Measurements from ENCODE around the gene PPM1B.

DNA sequence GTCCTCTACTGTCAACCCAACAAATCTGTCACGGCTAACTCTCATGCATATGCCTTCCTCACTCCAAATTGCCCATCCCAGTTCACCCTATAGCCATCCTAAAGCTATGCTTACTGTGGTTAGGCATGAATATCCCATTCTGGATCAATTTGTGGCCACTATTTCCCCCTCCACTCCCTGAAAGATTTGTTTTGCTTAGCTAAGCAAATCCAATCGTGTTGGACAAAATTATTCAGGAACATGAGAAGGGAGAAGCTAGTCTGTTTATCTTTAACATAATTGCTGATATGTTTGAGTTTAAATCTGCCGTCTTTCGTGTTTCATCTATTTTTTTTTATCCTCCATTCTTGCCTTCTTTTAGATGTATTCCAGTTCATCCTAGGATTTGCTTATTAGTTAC, 43.6 kb downstream of the PPM1B start:
- TF ChIP-seq, protein P1, sequence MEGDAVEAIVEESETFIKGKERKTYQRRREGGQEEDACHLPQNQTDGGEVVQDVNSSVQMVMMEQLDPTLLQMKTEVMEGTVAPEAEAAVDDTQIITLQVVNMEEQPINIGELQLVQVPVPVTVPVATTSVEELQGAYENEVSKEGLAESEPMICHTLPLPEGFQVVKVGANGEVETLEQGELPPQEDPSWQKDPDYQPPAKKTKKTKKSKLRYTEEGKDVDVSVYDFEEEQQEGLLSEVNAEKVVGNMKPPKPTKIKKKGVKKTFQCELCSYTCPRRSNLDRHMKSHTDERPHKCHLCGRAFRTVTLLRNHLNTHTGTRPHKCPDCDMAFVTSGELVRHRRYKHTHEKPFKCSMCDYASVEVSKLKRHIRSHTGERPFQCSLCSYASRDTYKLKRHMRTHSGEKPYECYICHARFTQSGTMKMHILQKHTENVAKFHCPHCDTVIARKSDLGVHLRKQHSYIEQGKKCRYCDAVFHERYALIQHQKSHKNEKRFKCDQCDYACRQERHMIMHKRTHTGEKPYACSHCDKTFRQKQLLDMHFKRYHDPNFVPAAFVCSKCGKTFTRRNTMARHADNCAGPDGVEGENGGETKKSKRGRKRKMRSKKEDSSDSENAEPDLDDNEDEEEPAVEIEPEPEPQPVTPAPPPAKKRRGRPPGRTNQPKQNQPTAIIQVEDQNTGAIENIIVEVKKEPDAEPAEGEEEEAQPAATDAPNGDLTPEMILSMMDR (IDR thresholded peaks at IDR 0.05), result no peak
- TF ChIP-seq POLR2A (IDR thresholded peaks at IDR 0.05), result no peak
